DOHH2 (cell line): Measurements from ENCODE around the gene TTC28.

Experiments
- H3F3A ChIP-seq: fragments of 200-600 bp; sonication (generic), shearing (Covaris generic); 2 replicates; pipeline ENCODE4 v1.6.0; 2016; ENCODE audit warnings: antibody characterized with exemption, mild to moderate bottlenecking; ENCODE audit not compliant: control insufficient read depth, insufficient read depth
- H3K27ac ChIP-seq: fragments of 200-600 bp; sonication (generic); 2 replicates; pipeline ENCODE4 v1.5.1; 2014; ENCODE audit warnings: low read depth, mild to moderate bottlenecking, low read length, moderate library complexity
- H3K27me3 ChIP-seq: fragments of 200-600 bp; sonication (generic); 2 replicates; pipeline ENCODE4 v1.6.1; 2014; ENCODE audit warnings: mild to moderate bottlenecking, low read length, mixed read lengths; ENCODE audit not compliant: control insufficient read depth
- H3K36me3 ChIP-seq: fragments of 200-600 bp; sonication (generic); 2 replicates; pipeline ENCODE4 v1.6.1; 2014; ENCODE audit warnings: mild to moderate bottlenecking, low read length, moderate library complexity, mixed read lengths; ENCODE audit not compliant: control insufficient read depth
- H3K4me1 ChIP-seq: fragments of 200-600 bp; sonication (generic); 2 replicates; pipeline ENCODE4 v1.6.1; 2014; ENCODE audit warnings: mild to moderate bottlenecking, low read length, mixed read lengths; ENCODE audit not compliant: control insufficient read depth
- H3K4me2 ChIP-seq: fragments of 200-600 bp; sonication (generic); 2 replicates; pipeline ENCODE4 v1.6.0; 2014; ENCODE audit warnings: mild to moderate bottlenecking, low read length, moderate library complexity
- H3K4me3 ChIP-seq: fragments of 200-600 bp; sonication (generic); 2 replicates; pipeline ENCODE4 v1.5.1; 2014; ENCODE audit warnings: mild to moderate bottlenecking, low read length, mixed read lengths
- H3K79me2 ChIP-seq: fragments of 200-600 bp; sonication (generic); 2 replicates; pipeline ENCODE4 v1.6.1; 2014; ENCODE audit warnings: mild to moderate bottlenecking, low read length, mixed read lengths; ENCODE audit not compliant: control insufficient read depth
- H3K9me2 ChIP-seq: fragments of 200-600 bp; sonication (generic); replicated peaks from 2 replicates; pipeline ENCODE4 v1.6.1; 2014; ENCODE audit warnings: mild to moderate bottlenecking, low read length, mixed read lengths; ENCODE audit not compliant: control insufficient read depth
- H3K9me3 ChIP-seq: fragments of 200-600 bp; sonication (generic); 2 replicates; pipeline ENCODE4 v1.6.1; 2014; ENCODE audit warnings: antibody characterized with exemption, low read length, mixed read lengths; ENCODE audit not compliant: control insufficient read depth, insufficient read depth
- H4K20me1 ChIP-seq: fragments of 200-600 bp; sonication (generic); 2 replicates; pipeline ENCODE4 v1.6.0; 2014; ENCODE audit warnings: low read depth, mild to moderate bottlenecking, antibody characterized with exemption, low read length, moderate library complexity; ENCODE audit not compliant: control insufficient read depth, insufficient read depth
- CTCF ChIP-seq: fragments of 200-600 bp; sonication (generic); IDR thresholded peaks from one replicate; pipeline ENCODE4 v1.5.1; 2014; ENCODE audit warnings: antibody characterized with exemption, mild to moderate bottlenecking, low read depth, low read length; ENCODE audit not compliant: poor library complexity, severe bottlenecking
- EZH2phosphoT487 ChIP-seq: fragments of 200-600 bp; sonication (generic); IDR thresholded peaks from 2 replicates; pipeline ENCODE4 v1.6.1; 2017; ENCODE audit warnings: borderline replicate concordance, mild to moderate bottlenecking, antibody characterized with exemption, low read length, moderate library complexity, mixed read lengths

The TTC28 gene

GRCh38 chr22:28279888-28280287 lies 399.8 kb downstream of the TTC28 start:
- no peak for TF ChIP-seq EZH2phosphoT487

GRCh38 chr22:28269277-28269676 lies 410.4 kb downstream of the TTC28 start:
- H3F3A ChIP-seq, result no peaks in the 10 kb centered on the region
- no peaks in the 10 kb centered on the region for H3K36me3 ChIP-seq
- H3K4me3 ChIP-seq, result no peak overlapping the region
- H3K9me2 ChIP-seq, result no peaks in the 10 kb centered on the region
- no peak overlapping the region for H3K27ac ChIP-seq
- no peaks in the 10 kb centered on the region for H3K9me3 ChIP-seq
- no peaks in the 10 kb centered on the region for H3K4me1 ChIP-seq
- no peak overlapping the region for H3K4me2 ChIP-seq
- 0 out of 2 replicates have a peak, but pooled peaks cover 6% of the 10 kb centered on the region for H3K27me3 ChIP-seq
- no peak for TF ChIP-seq EZH2phosphoT487
- TF ChIP-seq CTCF, result no peak
- H3K79me2 ChIP-seq, result no peaks in the 10 kb centered on the region
- H4K20me1 ChIP-seq, result no peaks in the 10 kb centered on the region

More at GRCh38 chr22:28279888-28280287, 399.8 kb downstream of the TTC28 start:
- Histone ChIP-seq H3K9me3 (no peaks in the 10 kb centered on the region), H4K20me1 (no peaks in the 10 kb centered on the region), H3K4me2 (no peak overlapping the region), H3K27ac (no peak overlapping the region), H3F3A (no peaks in the 10 kb centered on the region), H3K79me2 (no peaks in the 10 kb centered on the region), H3K36me3 (no peaks in the 10 kb centered on the region), H3K4me1 (no peaks in the 10 kb centered on the region), H3K27me3 (no peaks in the 10 kb centered on the region; the same call in 1 of the 2 replicates), H3K9me2 (no peaks in the 10 kb centered on the region), H3K4me3 (no peak overlapping the region)

GRCh38 chr22:28268850-28269249 lies 410.8 kb downstream of the TTC28 start:
- Histone ChIP-seq H3K4me2 (no peak overlapping the region), H3K27ac (no peak overlapping the region), H3F3A (no peaks in the 10 kb centered on the region)

More at GRCh38 chr22:28268850-28269249, 410.8 kb downstream of the TTC28 start:
- TF ChIP-seq EZH2phosphoT487 (no peak), CTCF (no peak)
- H3K4me1 ChIP-seq, result no peaks in the 10 kb centered on the region
- H3K27me3 ChIP-seq, result 0 out of 2 replicates have a peak, but pooled peaks cover 6% of the 10 kb centered on the region
- H3K79me2 ChIP-seq, result no peaks in the 10 kb centered on the region
- H3K36me3 ChIP-seq, result no peaks in the 10 kb centered on the region
- H4K20me1 ChIP-seq, result no peaks in the 10 kb centered on the region
- H3K9me2 ChIP-seq, result no peaks in the 10 kb centered on the region
- H3K9me3 ChIP-seq, result no peaks in the 10 kb centered on the region
- H3K4me3 ChIP-seq, result no peak overlapping the region
